SK-N-SH (cell line): ENCODE measurements around the gene CAPZA2. TPM values are rescaled to one million over a fixed set of nuclear protein-coding genes. Genes with fewer than 3 reads are reported as not detected.

Source experiments
- CTCF ChIA-PET: fragments of 300-600, 350-600 bp; formaldehyde crosslinking; extraction: SDS; loops from one replicate; lab custom pipeline; 2021; lab: Yijun Ruan, JAX
- POLR2A ChIA-PET: fragments of 350-600 bp; sonication (Branson Sonifier 250); formaldehyde crosslinking; extraction: SDS; loops from one replicate; lab custom pipeline; 2020; ENCODE audit warnings: antibody characterized with exemption, inconsistent platforms; lab: Yijun Ruan, JAX
- DNase-seq: peaks from one replicate; pipeline ENCODE4 v3.0.0; 2012
- H2AFZ ChIP-seq: fragments of 200-600 bp; sonication (generic); 2 replicates; pipeline ENCODE4 v1.8.1; 2016; ENCODE audit warnings: antibody characterized with exemption, mild to moderate bottlenecking, low read depth
- H3F3A ChIP-seq: fragments of 200-600 bp; sonication (generic); replicated peaks from 2 replicates; pipeline ENCODE3; 2016; ENCODE audit warnings: antibody characterized with exemption, mild to moderate bottlenecking; ENCODE audit not compliant: insufficient read depth
- H3K27ac ChIP-seq, 2 experiments: fragments of 200-500 bp in 1 of 2; fragments of 200-600 bp in 1 of 2; sonication (Bioruptor generic) in 1 of 2; sonication (generic), shearing (Covaris generic) in 1 of 2; 2 replicates each; pipeline versions ENCODE4 v1.5.1 to v1.6.1; 2014 to 2016; ENCODE audit warnings: low read depth in 2 of 2, inconsistent platforms in 1 of 2, low read length in 1 of 2, mild to moderate bottlenecking in 1 of 2, mixed read lengths in 1 of 2
- H3K27me3 ChIP-seq: fragments of 200-600 bp; sonication (generic), shearing (Covaris generic); 2 replicates; pipeline ENCODE4 v1.6.1; 2016; ENCODE audit warnings: mixed run types; ENCODE audit not compliant: insufficient read depth
- H3K36me3 ChIP-seq, 2 experiments: fragments of 200-500 bp in 1 of 2; fragments of 200-600 bp in 1 of 2; sonication (Bioruptor generic) in 1 of 2; sonication (generic) in 1 of 2; replicated peaks in 1 of 2; 2 replicates each; pipeline versions ENCODE3 to v1.5.1; 2014 to 2016; ENCODE audit warnings: low read length in 1 of 2, mild to moderate bottlenecking in 1 of 2; ENCODE audit not compliant: insufficient read depth in 2 of 2, control insufficient read depth in 1 of 2
- H3K4me1 ChIP-seq, 2 experiments: fragments of 200-500 bp in 1 of 2; fragments of 200-600 bp in 1 of 2; sonication (Bioruptor generic) in 1 of 2; sonication (generic), shearing (Covaris generic) in 1 of 2; 2 replicates each; pipeline versions ENCODE4 v1.5.1 to v1.6.1; 2014 to 2016; ENCODE audit warnings: low read depth in 1 of 2, low read length in 1 of 2, mixed run types in 1 of 2; ENCODE audit not compliant: insufficient read depth in 2 of 2, control insufficient read depth in 1 of 2
- H3K4me2 ChIP-seq: fragments of 200-600 bp; sonication (generic), shearing (Covaris generic); 2 replicates; pipeline ENCODE4 v1.6.1; 2017; ENCODE audit warnings: mixed run types
- H3K4me3 ChIP-seq, 2 experiments: fragments of 200-500 bp in 1 of 2; fragments of 200-600 bp in 1 of 2; sonication (Bioruptor generic) in 1 of 2; sonication (generic), shearing (Covaris generic) in 1 of 2; 2 replicates each; pipeline versions ENCODE4 v1.5.1 to v1.8.1; 2014 to 2016; ENCODE audit warnings: low read depth in 2 of 2, inconsistent platforms in 1 of 2, low read length in 1 of 2, mild to moderate bottlenecking in 1 of 2, mixed read lengths in 1 of 2, moderate library complexity in 1 of 2
- H3K79me2 ChIP-seq: fragments of 200-600 bp; sonication (generic); 2 replicates; pipeline ENCODE4 v1.8.1; 2017; ENCODE audit warnings: mild to moderate bottlenecking; ENCODE audit not compliant: insufficient read depth
- H3K9ac ChIP-seq: fragments of 200-600 bp; sonication (generic); 2 replicates; pipeline ENCODE4 v1.6.1; 2017; ENCODE audit warnings: mixed run types
- H3K9me2 ChIP-seq: fragments of 200-600 bp; sonication (generic); 2 replicates; pipeline ENCODE4 v1.6.1; 2017; ENCODE audit warnings: mixed run types
- H3K9me3 ChIP-seq: fragments of 200-600 bp; sonication (generic); 2 replicates; pipeline ENCODE4 v1.6.1; 2017; ENCODE audit warnings: mixed run types, mild to moderate bottlenecking, moderate library complexity
- H4K20me1 ChIP-seq: fragments of 200-600 bp; sonication (generic); 2 replicates; pipeline ENCODE4 v1.6.1; 2017; ENCODE audit warnings: mild to moderate bottlenecking, mixed run types; ENCODE audit not compliant: insufficient read depth
- EP300 ChIP-seq, 2 experiments: IDR thresholded peaks; 2 replicates each; pipeline versions ENCODE4 v1.4.0 to v1.6.1; 2012; ENCODE audit warnings: borderline replicate concordance in 1 of 2, low read depth in 1 of 2, low read length in 1 of 2
- EZH2phosphoT487 ChIP-seq: fragments of 200-600 bp; sonication (generic); IDR thresholded peaks from 2 replicates; pipeline ENCODE4 v1.6.1; 2017; ENCODE audit warnings: low read depth, mixed run types, mild to moderate bottlenecking, antibody characterized with exemption, moderate library complexity, borderline replicate concordance
- FOSL2 ChIP-seq: IDR thresholded peaks from 2 replicates; pipeline ENCODE4 v1.4.0; 2012; ENCODE audit warnings: low read depth, mild to moderate bottlenecking, moderate library complexity, borderline replicate concordance
- FOXJ3 ChIP-seq: sonication (generic); formaldehyde crosslinking; IDR thresholded peaks from 2 replicates; pipeline ENCODE4 v1.5.1; 2020; ENCODE audit warnings: mild to moderate bottlenecking, missing genetic modification reagents
- GABPA ChIP-seq: IDR thresholded peaks from 2 replicates; pipeline ENCODE4 v1.4.0; 2012; ENCODE audit warnings: low read depth, mild to moderate bottlenecking
- JUND ChIP-seq: IDR thresholded peaks from 2 replicates; pipeline ENCODE4 v1.4.0; 2012
- NFIC ChIP-seq: IDR thresholded peaks from 2 replicates; pipeline ENCODE4 v1.4.0; 2012; ENCODE audit warnings: borderline replicate concordance
- PBX3 ChIP-seq: IDR thresholded peaks from 2 replicates; pipeline ENCODE4; 2012
- RCOR1 ChIP-seq: fragments of 150-350 bp; IDR thresholded peaks from 2 replicates; pipeline ENCODE4 v1.6.1; 2017; ENCODE audit warnings: antibody characterized with exemption, low read length
- SMC3 ChIP-seq: IDR thresholded peaks from 2 replicates; pipeline ENCODE4 v1.6.1; 2012; ENCODE audit warnings: low read depth, low read length, improper control_type of control experiment
- TCF12 ChIP-seq: IDR thresholded peaks from 2 replicates; pipeline ENCODE4 v1.4.0; 2012
- TEAD4 ChIP-seq: IDR thresholded peaks from 2 replicates; pipeline ENCODE4 v1.4.0; 2012; ENCODE audit warnings: mild to moderate bottlenecking, borderline replicate concordance; ENCODE audit not compliant: insufficient read depth
- ZBTB33 ChIP-seq: IDR thresholded peaks from 2 replicates; pipeline ENCODE4 v1.4.0; 2012; ENCODE audit warnings: low read depth, borderline replicate concordance
- WGBS: methylation state at CpG from one replicate; pipeline ENCODE4 v1.1.6; 2017; ENCODE audit warnings: low lambda C conversion rate; 5-methylcytosine and 5-hydroxymethylcytosine counted together
- polyA plus RNA-seq, 3 experiments: library from polyadenylated mRNA; depleted of rRNA; stranded (reverse); fragments of >200 nt; gene quantifications; 2 replicates each; pipeline ENCODE4 v1.2.3, GENCODE V29; 2012
- TF ChIP-seq, protein P1 (sequence below): IDR thresholded peaks from 2 replicates; pipeline ENCODE4 v1.4.0; 2012; ENCODE audit warnings: low read depth

The CAPZA2 gene
- polyA plus RNA-seq, 1 of the 3 experiments (the other 2 are of a cell fraction) = 44.6 TPM

DNA sequence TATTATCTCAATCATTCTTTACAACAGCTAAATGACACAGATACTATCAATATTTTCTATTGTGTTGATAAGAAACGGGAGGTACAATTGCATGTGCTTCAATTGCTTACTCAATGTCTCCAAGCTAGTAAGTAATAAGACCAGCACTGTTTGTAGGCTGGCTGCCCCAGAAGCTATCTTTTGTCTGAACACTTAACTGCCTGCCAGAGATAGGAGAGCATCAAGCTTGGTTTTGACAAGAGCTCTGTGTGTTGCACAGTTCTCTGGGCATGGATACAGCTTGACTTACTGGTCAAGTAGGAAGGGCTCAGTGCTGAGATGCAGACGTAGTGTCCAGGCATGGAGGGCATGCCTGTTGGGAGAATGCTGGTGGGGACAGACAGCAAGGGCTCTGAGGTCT, 26.3 kb upstream of the CAPZA2 start:
- Histone ChIP-seq H3K9ac (no peak overlapping the region), H3K4me3 (no peak overlapping the region), H3K79me2 (no peaks in the 10 kb centered on the region), H2AFZ (no peak overlapping the region), H3K4me2 (no peak overlapping the region), H4K20me1 (no peaks in the 10 kb centered on the region), H3K4me1 (peaks cover 0 to 3% of the 10 kb centered on the region in 2 experiments; a peak in 2 of 4 replicates), H3K9me3 (no peaks in the 10 kb centered on the region), H3K27ac (no peak overlapping the region), H3F3A (no peaks in the 10 kb centered on the region), H3K36me3 (no peaks in the 10 kb centered on the region), H3K9me2 (no peaks in the 10 kb centered on the region), H3K27me3 (peaks cover 9% of the 10 kb centered on the region; the same call in 1 of the 2 replicates)
- CTCF ChIA-PET = interaction anchor here (1.0 to 1.2 kb wide), 4 partner anchors 22 to 292 kb away, joined by 3 read pairs; no protein-coding TSS in a partner anchor
- 50% methylated on average over 2 of the region's 2 CpGs for WGBS
- no peak for DNase-seq
- TF ChIP-seq, protein P1, sequence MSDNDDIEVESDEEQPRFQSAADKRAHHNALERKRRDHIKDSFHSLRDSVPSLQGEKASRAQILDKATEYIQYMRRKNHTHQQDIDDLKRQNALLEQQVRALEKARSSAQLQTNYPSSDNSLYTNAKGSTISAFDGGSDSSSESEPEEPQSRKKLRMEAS = no peak
- POLR2A ChIA-PET = no interaction called here

DNA sequence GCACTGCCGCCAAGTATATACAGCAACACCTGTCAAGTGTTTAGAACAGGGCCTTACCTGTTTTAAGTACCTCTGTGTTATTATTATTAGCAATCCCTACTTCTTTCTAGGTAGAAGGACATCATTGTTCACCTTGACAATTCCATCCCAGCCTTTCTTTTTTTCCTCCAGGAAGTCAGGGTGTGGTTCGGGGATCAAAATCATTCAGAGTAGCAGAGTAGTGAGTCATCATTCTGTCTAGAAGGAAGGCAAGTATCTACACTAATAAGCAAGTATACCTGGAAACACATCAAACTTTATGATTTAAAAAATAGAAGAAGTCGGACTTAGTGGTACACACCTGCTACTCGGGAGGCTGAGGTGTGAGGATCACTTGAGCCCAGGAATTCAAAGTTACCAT, 25.5 kb upstream of the CAPZA2 start:
- H3K27ac ChIP-seq = no peak overlapping the region
- H3K79me2 ChIP-seq = no peaks in the 10 kb centered on the region
- no peaks in the 10 kb centered on the region for H3K9me3 ChIP-seq
- WGBS = 38% methylated on average over 4 of the region's 4 CpGs
- CTCF ChIA-PET = no interaction called here
- no peaks in the 10 kb centered on the region for H3K36me3 ChIP-seq
- H4K20me1 ChIP-seq = no peaks in the 10 kb centered on the region
- no peak overlapping the region for H3K9ac ChIP-seq
- no peaks in the 10 kb centered on the region for H3F3A ChIP-seq
- POLR2A ChIA-PET = no interaction called here
- H3K27me3 ChIP-seq = peaks cover 9% of the 10 kb centered on the region; the same call in 1 of the 2 replicates
- TF ChIP-seq PBX3 = no peak
- TF ChIP-seq, protein P1 = no peak
- no peak for TF ChIP-seq JUND
- TF ChIP-seq FOSL2 = no peak
- no peak for DNase-seq
- no peak overlapping the region for H3K4me2 ChIP-seq
- H3K9me2 ChIP-seq = no peaks in the 10 kb centered on the region
- no peak overlapping the region for H3K4me3 ChIP-seq
- H2AFZ ChIP-seq = no peak overlapping the region
- H3K4me1 ChIP-seq = peaks cover 0 to 3% of the 10 kb centered on the region in 2 experiments; a peak in 2 of 4 replicates

DNA sequence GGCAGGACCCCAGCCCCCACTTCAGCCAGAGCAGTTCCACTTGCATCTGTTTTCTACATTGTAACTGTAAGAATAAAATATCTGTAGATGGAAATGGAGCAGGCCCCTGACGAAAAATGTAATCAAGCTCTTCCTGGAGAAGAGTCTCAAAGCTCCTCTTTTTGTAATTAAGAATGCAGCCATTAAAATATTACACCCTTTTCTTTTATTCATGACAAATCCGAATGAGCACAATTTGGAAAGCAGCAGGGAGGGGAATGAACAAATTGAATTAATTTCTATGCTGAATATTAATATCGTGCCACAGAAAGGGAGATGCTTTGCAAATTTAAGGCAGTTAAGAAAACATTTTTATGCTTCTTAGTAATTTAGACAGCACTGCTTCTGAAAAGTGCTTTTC, 24.8 kb upstream of the CAPZA2 start:
- POLR2A ChIA-PET = no interaction called here

More for the DNA sequence above, 24.8 kb upstream of the CAPZA2 start:
- Histone ChIP-seq H2AFZ (no peak overlapping the region), H3K27ac (no peak overlapping the region), H3K9me3 (no peaks in the 10 kb centered on the region), H3K27me3 (peaks cover 13% of the 10 kb centered on the region; the same call in 1 of the 2 replicates), H4K20me1 (no peaks in the 10 kb centered on the region), H3K36me3 (no peaks in the 10 kb centered on the region), H3F3A (no peaks in the 10 kb centered on the region), H3K4me2 (no peak overlapping the region), H3K79me2 (no peaks in the 10 kb centered on the region), H3K4me1 (peaks cover 0 to 3% of the 10 kb centered on the region in 2 experiments; a peak in 2 of 4 replicates), H3K9ac (no peak overlapping the region), H3K4me3 (no peak overlapping the region), H3K9me2 (no peaks in the 10 kb centered on the region)
- CTCF ChIA-PET = no interaction called here
- DNase-seq = no peak
- WGBS = 31% methylated on average over 3 of the region's 3 CpGs
- TF ChIP-seq JUND (no peak), RCOR1 (no peak), EZH2phosphoT487 (no peak), SMC3 (no peak), EP300 (IDR thresholded peaks at IDR 0.05; ENCODE audit: borderline replicate concordance in 1 of 2, low read depth in 1 of 2, low read length in 1 of 2) (no peak), TEAD4 (no peak), TCF12 (no peak), FOXJ3 (no peak), ZBTB33 (no peak), NFIC (no peak), GABPA (no peak)
